GM18951 (cell line): Measurements from ENCODE around the gene ACTRT2.

Experiments
- POLR2A ChIP-seq: IDR thresholded peaks from 4 replicates; pipeline ENCODE4 v1.6.1; 2011; ENCODE audit warnings: mild to moderate bottlenecking; ENCODE audit not compliant: insufficient read length, insufficient read depth; ENCODE audit errors: extremely low read depth
- in situ Hi-C: fragments of 300-500 bp; cut with MboI; formaldehyde crosslinking; loops from one replicate; pipeline ENCODE4 v1.12.0; 2022; ENCODE audit warnings: low sequenced_read_pairs, mixed read lengths, inconsistent platforms; ENCODE audit not compliant: unreplicated experiment

ACTRT2 gene

GRCh38 chr1:3013371-3014049 lies 7.8 kb upstream of the ACTRT2 start:
- TF ChIP-seq POLR2A = no peak
- in situ Hi-C loops = no loop called here

DNA sequence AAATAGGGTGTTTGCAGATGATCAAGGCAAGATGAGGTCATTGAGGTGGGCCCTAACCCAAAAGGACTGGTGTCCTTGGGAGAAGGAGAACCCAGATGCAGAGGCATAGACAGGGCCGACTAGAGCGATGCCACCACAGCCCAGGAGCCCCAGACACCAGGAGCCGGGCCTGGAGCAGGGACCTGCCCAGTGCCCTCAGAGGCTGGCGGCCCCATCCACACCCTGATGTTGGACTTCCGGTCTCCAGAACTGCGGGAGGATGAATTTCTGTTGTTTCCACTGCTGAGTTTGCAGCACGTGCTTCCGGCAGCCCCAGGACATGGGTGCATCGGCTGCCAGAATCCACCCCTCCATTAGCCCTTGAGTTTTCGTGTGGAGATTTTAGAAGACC lies 7.2 kb upstream of the ACTRT2 start:
- in situ Hi-C loops = no loop called here

GRCh38 chr1:3014443-3015268 lies 6.6 kb upstream of the ACTRT2 start:
- no peak for TF ChIP-seq POLR2A
- in situ Hi-C loops = no loop called here

More for the DNA sequence above, 7.2 kb upstream of the ACTRT2 start:
- TF ChIP-seq POLR2A = no peak

DNA sequence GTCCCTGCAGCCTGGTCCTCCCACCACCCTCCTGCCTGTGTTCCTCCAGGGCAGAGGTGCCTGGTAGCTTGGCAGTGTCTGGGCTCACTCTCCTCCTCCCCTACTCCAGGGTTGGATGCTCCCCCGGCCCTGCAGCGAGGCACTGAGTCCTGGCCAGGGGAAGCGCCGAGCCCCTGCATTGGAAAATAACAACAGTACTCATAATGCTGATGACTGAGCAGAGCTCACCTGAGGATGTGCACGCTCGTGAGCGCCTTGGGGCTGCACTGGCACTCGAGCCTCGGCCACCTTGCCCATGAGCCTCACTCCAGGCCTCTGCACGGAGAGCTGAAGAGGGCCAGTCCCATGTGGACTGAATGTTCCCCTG lies 6.0 kb upstream of the ACTRT2 start:
- in situ Hi-C loops = no loop called here
- no peak for TF ChIP-seq POLR2A

DNA sequence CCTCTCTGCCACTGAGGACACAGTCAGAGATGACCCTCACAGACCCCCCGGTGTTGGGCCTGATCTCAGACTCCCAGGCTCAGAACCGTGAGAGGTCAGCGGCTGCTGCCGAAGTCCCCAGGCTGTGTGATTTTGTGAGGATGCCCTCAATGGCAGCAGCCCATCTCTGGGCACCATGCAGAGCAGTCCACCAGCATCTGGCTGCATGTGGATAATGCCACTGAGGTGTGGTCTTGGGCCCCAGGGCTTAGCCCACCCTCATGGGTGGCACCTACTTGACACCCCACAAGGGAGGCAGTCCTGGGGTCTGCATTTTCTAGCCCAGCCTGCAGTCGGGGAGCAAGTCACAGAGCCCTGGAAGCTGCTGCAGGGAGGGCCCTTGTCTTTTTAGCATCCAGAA lies 5.5 kb upstream of the ACTRT2 start:
- no peak for TF ChIP-seq POLR2A
- in situ Hi-C loops = no loop called here

- in situ Hi-C loops = no loop called here
- TF ChIP-seq POLR2A = no peak
These were observed 4.4 kb upstream of the ACTRT2 start for GRCh38 chr1:3016641-3017439.

DNA sequence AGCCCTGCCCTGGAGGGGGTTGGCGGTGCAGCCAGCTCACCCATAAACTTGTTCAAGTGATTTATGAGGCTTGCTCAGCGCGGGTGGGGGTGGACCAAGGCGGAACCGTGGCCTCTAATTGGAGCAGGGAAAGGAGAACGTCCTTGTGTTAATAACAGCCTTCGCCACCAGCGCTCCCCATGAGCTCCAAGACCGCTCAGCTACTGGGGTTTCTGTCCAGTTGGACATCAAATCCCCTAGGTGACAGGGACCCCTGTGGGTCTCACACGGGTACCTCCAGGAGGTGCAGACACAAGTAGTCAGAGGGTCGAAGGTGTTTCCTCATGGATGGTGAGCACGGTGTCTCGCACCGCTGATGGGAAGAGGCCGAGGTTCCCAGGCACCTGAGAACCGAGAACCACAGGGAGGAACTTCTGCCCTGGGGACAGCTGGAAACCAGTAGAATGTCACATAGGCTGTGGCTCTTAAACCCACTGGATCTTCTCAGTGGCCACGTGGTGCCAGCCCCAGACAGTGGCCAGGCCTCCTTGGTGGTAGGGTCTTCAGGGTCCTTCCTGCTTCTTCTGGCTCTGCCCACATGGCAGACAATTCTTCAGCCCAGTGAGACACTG lies 3.7 kb upstream of the ACTRT2 start:
- TF ChIP-seq POLR2A = no peak
- in situ Hi-C loops = no loop called here

- in situ Hi-C loops = no loop called here
These were observed 3.2 kb upstream of the ACTRT2 start for GRCh38 chr1:3018051-3018471.

DNA sequence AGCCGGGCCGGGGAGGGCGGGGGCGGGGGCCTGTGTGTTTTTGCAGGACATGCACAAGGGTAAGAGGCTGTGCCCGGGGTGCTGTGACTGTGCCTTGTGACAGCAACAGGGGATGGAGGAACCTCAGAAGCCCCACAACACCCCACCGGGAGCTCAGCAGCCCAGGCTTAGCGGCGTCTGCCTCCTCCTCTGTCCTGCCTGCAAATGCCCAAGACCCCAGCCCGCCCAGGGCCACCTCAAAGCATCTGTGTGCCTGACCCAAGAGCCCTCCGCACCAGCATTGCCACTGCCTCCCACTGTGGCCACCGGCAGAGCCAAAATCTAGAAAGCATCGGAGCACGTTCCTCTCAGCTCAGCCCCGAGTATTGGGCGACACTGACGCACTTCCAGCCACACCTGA lies 2.7 kb upstream of the ACTRT2 start:
- in situ Hi-C loops = no loop called here
- TF ChIP-seq POLR2A = no peak

More at GRCh38 chr1:3018051-3018471, 3.2 kb upstream of the ACTRT2 start:
- no peak for TF ChIP-seq POLR2A

GRCh38 chr1:3019007-3019515 lies 2.2 kb upstream of the ACTRT2 start:
- in situ Hi-C loops = no loop called here
- TF ChIP-seq POLR2A = no peak

- no peak for TF ChIP-seq POLR2A
- in situ Hi-C loops = no loop called here
These were observed 1.7 kb upstream of the ACTRT2 start for GRCh38 chr1:3019516-3020051.

GRCh38 chr1:3020263-3020909 lies 881 bp upstream of the ACTRT2 start:
- in situ Hi-C loops = no loop called here

More at GRCh38 chr1:3020263-3020909, 881 bp upstream of the ACTRT2 start:
- no peak for TF ChIP-seq POLR2A
